K562 (cell line): Measurements from ENCODE around the gene GNS.

Experiments
- ELF4 ChIP-seq: fragments of 450-650 bp; formaldehyde crosslinking; IDR thresholded peaks from 2 replicates; pipeline ENCODE4 v1.4.0; 2022; ENCODE audit warnings: missing genetic modification characterization
- FOXK2 ChIP-seq, 2 experiments: fragments of 450-650 bp; IDR thresholded peaks in 1 of 2; conservative IDR thresholded peaks in 1 of 2; 2 replicates each; pipeline ENCODE4 v1.6.1; 2016; ENCODE audit warnings: low read depth in 2 of 2, mild to moderate bottlenecking in 1 of 2
- HMG20A ChIP-seq: fragments of 450-650 bp; formaldehyde crosslinking; conservative IDR thresholded peaks from 2 replicates; pipeline ENCODE4 v1.4.0; 2020; ENCODE audit warnings: mild to moderate bottlenecking, mixed read lengths
- NR3C1 ChIP-seq: sonication (generic); formaldehyde crosslinking; IDR thresholded peaks from 2 replicates; pipeline ENCODE4 v1.8.1; 2022; ENCODE audit warnings: missing genetic modification reagents
- POLR2A ChIP-seq: fragments of 450-650 bp; conservative IDR thresholded peaks from 2 replicates; pipeline ENCODE4 v1.6.1; 2016
- RAD21 ChIP-seq, 2 experiments: fragments of 250-450 bp in 1 of 2; fragments of 450-650 bp in 1 of 2; sonication (Bioruptor Pico) in 1 of 2; formaldehyde crosslinking in 1 of 2; IDR thresholded peaks in 1 of 2; conservative IDR thresholded peaks in 1 of 2; 2 replicates each; pipeline versions ENCODE4 v1.4.0 to v1.8.0; 2020 to 2022; ENCODE audit warnings: mild to moderate bottlenecking in 2 of 2, moderate library complexity in 1 of 2
- TAF1 ChIP-seq: IDR thresholded peaks from 2 replicates; pipeline ENCODE4 v1.6.1; 2011; ENCODE audit warnings: mild to moderate bottlenecking, low read length, moderate library complexity; ENCODE audit not compliant: insufficient read depth, control insufficient read depth, severe bottlenecking; ENCODE audit errors: extremely low read depth
- TAF7 ChIP-seq: fragments of 450-650 bp; IDR thresholded peaks from 2 replicates; pipeline ENCODE4 v1.6.1; 2016; ENCODE audit warnings: missing genetic modification characterization, missing compliant biosample characterization
- TF ChIP-seq, protein P1 (sequence below), 3 experiments: IDR thresholded peaks in 2 of 3; conservative IDR thresholded peaks in 1 of 3; 2 replicates each; pipeline ENCODE4 v1.5.1; 2011 to 2012; ENCODE audit warnings: low read length in 3 of 3, mild to moderate bottlenecking in 3 of 3, control low read depth in 2 of 3, improper control_type of control experiment in 1 of 3, inconsistent platforms in 1 of 3, low read depth in 1 of 3, mixed read lengths in 1 of 3, moderate library complexity in 1 of 3; ENCODE audit not compliant: insufficient read depth in 2 of 3
- TF ChIP-seq, protein P2 (sequence below): sonication (generic); formaldehyde crosslinking; IDR thresholded peaks from 2 replicates; pipeline ENCODE4 v1.5.0; 2020; ENCODE audit warnings: missing genetic modification reagents

DNA sequence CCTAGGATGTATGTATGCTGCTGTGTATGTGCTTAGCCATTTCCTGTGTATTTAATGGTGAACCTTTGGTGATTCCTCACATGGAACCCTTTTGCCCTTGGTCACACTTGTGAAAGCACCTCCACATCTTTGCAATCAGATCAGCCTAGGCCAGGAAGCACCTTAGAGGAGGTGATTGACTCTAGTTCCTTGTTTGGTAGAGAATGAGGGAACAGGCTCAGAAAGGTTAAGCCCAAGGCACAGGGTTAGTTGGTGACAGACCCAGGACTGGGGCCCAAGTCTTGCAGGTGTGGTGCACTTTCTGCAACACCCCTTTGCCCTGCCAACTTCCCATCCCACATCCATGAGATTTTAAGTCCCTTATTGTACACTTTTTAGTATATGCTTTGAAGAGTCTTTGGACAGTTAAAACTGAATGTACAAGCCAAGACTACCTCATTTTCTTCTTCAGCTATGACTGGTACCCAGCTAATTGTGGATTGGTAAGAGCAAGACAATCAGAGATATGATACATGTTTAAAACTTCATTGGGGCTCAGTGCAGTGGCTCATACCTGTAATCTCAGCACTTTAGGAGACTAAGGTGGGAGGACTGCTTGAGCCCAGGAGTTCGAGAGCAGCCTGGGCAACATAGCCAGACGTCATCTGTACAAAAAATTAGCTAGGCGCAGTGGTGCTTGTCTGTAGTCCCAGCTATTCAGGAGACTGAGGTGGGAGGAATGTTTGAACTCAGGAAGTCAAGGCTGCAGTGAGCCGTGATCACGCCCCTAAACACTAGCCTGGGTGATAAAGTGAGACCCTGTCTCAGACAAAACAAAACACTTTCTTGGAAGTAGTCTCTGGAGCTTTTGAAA lies 77.8 kb downstream of the GNS start:
- TF ChIP-seq, protein P1, sequence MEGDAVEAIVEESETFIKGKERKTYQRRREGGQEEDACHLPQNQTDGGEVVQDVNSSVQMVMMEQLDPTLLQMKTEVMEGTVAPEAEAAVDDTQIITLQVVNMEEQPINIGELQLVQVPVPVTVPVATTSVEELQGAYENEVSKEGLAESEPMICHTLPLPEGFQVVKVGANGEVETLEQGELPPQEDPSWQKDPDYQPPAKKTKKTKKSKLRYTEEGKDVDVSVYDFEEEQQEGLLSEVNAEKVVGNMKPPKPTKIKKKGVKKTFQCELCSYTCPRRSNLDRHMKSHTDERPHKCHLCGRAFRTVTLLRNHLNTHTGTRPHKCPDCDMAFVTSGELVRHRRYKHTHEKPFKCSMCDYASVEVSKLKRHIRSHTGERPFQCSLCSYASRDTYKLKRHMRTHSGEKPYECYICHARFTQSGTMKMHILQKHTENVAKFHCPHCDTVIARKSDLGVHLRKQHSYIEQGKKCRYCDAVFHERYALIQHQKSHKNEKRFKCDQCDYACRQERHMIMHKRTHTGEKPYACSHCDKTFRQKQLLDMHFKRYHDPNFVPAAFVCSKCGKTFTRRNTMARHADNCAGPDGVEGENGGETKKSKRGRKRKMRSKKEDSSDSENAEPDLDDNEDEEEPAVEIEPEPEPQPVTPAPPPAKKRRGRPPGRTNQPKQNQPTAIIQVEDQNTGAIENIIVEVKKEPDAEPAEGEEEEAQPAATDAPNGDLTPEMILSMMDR (IDR thresholded peaks at IDR 0.05 in 2 of 3, conservative IDR thresholded peaks at IDR 0.05 in 1 of 3; ENCODE audit: insufficient read depth in 2 of 3, low read depth in 1 of 3, low read length in 3 of 3), result no peak
- TF ChIP-seq POLR2A (no peak), HMG20A (no peak), RAD21 (CRISPR knock-in tag; conservative IDR thresholded peaks at IDR 0.05 in 1 of 2, IDR thresholded peaks at IDR 0.05 in 1 of 2) (no peak), FOXK2 (conservative IDR thresholded peaks at IDR 0.05 in 1 of 2, IDR thresholded peaks at IDR 0.05 in 1 of 2; ENCODE audit: low read depth in 2 of 2) (no peak), ELF4 (CRISPR knock-in tag) (no peak), NR3C1 (CRISPR knock-in tag) (no peak), TAF7 (no peak), TAF1 (no peak)
- TF ChIP-seq, protein P2, sequence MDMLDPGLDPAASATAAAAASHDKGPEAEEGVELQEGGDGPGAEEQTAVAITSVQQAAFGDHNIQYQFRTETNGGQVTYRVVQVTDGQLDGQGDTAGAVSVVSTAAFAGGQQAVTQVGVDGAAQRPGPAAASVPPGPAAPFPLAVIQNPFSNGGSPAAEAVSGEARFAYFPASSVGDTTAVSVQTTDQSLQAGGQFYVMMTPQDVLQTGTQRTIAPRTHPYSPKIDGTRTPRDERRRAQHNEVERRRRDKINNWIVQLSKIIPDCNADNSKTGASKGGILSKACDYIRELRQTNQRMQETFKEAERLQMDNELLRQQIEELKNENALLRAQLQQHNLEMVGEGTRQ (CRISPR knock-in tag), result no peak
